ENCODE measurements around the gene SMG5.
"Not testable (repeated sequence)": the region's sequence is repeated elsewhere in the genome, so short reads cannot be mapped to it uniquely, and the experiment has no call there.

DNA sequence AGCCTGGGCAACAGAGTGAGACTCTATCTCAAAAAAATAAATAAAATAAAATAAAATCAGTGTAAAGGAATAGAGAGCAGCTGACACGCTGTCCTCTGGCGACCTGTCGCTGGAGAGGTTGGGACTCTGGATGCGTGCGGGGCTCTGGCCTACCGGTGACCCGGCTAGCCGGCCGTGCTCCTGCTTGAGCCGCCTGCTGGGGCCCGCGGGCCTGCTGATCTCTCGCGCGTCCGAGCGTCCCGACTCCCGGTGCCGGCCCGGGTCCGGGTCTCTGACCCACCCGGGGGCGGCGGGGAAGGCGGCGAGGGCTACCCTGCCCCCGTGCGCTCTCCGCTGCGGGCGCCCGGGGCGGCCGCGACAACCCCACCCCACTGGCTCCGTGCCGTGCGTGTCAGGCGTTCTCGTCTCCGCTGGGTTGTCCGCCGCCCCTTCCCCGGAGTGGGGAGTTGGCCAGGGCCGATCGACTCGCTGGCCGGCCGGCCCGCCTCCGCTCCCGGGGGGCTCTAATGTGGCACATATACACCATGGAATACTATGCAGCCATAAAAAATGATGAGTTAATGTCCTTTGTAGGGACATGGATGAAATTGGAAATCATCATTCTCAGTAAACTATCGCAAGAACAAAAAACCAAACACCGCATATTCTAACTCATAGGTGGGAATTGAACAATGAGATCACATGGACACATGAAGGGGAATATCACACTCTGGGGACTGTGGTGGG, 66.1 kb downstream of the SMG5 start:
- TF ChIP-seq ZNF121 (CRISPR knock-in tag; IDR thresholded peaks at IDR 0.05); CREM (CRISPR knock-in tag; IDR thresholded peaks at IDR 0.05); ESRRA (CRISPR knock-in tag; IDR thresholded peaks at IDR 0.05; ENCODE audit: borderline replicate concordance); MYBL2 (CRISPR knock-in tag; IDR thresholded peaks at IDR 0.05); CREB1 (CRISPR knock-in tag; IDR thresholded peaks at IDR 0.05); NR1H2 (CRISPR knock-in tag; IDR thresholded peaks at IDR 0.05): not testable (repeated sequence)
- TF ChIP-seq, protein P1, sequence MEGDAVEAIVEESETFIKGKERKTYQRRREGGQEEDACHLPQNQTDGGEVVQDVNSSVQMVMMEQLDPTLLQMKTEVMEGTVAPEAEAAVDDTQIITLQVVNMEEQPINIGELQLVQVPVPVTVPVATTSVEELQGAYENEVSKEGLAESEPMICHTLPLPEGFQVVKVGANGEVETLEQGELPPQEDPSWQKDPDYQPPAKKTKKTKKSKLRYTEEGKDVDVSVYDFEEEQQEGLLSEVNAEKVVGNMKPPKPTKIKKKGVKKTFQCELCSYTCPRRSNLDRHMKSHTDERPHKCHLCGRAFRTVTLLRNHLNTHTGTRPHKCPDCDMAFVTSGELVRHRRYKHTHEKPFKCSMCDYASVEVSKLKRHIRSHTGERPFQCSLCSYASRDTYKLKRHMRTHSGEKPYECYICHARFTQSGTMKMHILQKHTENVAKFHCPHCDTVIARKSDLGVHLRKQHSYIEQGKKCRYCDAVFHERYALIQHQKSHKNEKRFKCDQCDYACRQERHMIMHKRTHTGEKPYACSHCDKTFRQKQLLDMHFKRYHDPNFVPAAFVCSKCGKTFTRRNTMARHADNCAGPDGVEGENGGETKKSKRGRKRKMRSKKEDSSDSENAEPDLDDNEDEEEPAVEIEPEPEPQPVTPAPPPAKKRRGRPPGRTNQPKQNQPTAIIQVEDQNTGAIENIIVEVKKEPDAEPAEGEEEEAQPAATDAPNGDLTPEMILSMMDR (IDR thresholded peaks at IDR 0.05), result not testable (repeated sequence)
- TF ChIP-seq, protein P2, sequence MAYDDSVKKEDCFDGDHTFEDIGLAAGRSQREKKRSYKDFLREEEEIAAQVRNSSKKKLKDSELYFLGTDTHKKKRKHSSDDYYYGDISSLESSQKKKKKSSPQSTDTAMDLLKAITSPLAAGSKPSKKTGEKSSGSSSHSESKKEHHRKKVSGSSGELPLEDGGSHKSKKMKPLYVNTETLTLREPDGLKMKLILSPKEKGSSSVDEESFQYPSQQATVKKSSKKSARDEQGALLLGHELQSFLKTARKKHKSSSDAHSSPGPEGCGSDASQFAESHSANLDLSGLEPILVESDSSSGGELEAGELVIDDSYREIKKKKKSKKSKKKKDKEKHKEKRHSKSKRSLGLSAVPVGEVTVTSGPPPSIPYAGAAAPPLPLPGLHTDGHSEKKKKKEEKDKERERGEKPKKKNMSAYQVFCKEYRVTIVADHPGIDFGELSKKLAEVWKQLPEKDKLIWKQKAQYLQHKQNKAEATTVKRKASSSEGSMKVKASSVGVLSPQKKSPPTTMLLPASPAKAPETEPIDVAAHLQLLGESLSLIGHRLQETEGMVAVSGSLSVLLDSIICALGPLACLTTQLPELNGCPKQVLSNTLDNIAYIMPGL (CRISPR knock-in tag; IDR thresholded peaks at IDR 0.05), result not testable (repeated sequence)
- TF ChIP-seq, protein P3, sequence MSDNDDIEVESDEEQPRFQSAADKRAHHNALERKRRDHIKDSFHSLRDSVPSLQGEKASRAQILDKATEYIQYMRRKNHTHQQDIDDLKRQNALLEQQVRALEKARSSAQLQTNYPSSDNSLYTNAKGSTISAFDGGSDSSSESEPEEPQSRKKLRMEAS (CRISPR knock-in tag; IDR thresholded peaks at IDR 0.05), result not testable (repeated sequence)
- TF ChIP-seq, protein P4, sequence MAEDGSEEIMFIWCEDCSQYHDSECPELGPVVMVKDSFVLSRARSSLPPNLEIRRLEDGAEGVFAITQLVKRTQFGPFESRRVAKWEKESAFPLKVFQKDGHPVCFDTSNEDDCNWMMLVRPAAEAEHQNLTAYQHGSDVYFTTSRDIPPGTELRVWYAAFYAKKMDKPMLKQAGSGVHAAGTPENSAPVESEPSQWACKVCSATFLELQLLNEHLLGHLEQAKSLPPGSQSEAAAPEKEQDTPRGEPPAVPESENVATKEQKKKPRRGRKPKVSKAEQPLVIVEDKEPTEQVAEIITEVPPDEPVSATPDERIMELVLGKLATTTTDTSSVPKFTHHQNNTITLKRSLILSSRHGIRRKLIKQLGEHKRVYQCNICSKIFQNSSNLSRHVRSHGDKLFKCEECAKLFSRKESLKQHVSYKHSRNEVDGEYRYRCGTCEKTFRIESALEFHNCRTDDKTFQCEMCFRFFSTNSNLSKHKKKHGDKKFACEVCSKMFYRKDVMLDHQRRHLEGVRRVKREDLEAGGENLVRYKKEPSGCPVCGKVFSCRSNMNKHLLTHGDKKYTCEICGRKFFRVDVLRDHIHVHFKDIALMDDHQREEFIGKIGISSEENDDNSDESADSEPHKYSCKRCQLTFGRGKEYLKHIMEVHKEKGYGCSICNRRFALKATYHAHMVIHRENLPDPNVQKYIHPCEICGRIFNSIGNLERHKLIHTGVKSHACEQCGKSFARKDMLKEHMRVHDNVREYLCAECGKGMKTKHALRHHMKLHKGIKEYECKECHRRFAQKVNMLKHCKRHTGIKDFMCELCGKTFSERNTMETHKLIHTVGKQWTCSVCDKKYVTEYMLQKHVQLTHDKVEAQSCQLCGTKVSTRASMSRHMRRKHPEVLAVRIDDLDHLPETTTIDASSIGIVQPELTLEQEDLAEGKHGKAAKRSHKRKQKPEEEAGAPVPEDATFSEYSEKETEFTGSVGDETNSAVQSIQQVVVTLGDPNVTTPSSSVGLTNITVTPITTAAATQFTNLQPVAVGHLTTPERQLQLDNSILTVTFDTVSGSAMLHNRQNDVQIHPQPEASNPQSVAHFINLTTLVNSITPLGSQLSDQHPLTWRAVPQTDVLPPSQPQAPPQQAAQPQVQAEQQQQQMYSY (CRISPR knock-in tag; IDR thresholded peaks at IDR 0.05), result not testable (repeated sequence)
- TF ChIP-seq, protein P5, sequence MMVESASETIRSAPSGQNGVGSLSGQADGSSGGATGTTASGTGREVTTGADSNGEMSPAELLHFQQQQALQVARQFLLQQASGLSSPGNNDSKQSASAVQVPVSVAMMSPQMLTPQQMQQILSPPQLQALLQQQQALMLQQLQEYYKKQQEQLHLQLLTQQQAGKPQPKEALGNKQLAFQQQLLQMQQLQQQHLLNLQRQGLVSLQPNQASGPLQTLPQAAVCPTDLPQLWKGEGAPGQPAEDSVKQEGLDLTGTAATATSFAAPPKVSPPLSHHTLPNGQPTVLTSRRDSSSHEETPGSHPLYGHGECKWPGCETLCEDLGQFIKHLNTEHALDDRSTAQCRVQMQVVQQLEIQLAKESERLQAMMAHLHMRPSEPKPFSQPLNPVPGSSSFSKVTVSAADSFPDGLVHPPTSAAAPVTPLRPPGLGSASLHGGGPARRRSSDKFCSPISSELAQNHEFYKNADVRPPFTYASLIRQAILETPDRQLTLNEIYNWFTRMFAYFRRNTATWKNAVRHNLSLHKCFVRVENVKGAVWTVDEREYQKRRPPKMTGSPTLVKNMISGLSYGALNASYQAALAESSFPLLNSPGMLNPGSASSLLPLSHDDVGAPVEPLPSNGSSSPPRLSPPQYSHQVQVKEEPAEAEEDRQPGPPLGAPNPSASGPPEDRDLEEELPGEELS (CRISPR knock-in tag; IDR thresholded peaks at IDR 0.05), result not testable (repeated sequence)
- TF ChIP-seq, protein P6, sequence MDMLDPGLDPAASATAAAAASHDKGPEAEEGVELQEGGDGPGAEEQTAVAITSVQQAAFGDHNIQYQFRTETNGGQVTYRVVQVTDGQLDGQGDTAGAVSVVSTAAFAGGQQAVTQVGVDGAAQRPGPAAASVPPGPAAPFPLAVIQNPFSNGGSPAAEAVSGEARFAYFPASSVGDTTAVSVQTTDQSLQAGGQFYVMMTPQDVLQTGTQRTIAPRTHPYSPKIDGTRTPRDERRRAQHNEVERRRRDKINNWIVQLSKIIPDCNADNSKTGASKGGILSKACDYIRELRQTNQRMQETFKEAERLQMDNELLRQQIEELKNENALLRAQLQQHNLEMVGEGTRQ (CRISPR knock-in tag; IDR thresholded peaks at IDR 0.05), result not testable (repeated sequence)
- TF ChIP-seq, protein P7, sequence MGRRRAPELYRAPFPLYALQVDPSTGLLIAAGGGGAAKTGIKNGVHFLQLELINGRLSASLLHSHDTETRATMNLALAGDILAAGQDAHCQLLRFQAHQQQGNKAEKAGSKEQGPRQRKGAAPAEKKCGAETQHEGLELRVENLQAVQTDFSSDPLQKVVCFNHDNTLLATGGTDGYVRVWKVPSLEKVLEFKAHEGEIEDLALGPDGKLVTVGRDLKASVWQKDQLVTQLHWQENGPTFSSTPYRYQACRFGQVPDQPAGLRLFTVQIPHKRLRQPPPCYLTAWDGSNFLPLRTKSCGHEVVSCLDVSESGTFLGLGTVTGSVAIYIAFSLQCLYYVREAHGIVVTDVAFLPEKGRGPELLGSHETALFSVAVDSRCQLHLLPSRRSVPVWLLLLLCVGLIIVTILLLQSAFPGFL (CRISPR knock-in tag; IDR thresholded peaks at IDR 0.05; ENCODE audit: borderline replicate concordance), result not testable (repeated sequence)

Data from WTC11 (cell line).